SK-N-SH (cell line): ENCODE data around the gene TCP11L1. TPM values are rescaled to one million over a fixed set of nuclear protein-coding genes. Genes with fewer than 3 reads are reported as not detected.

Experiments used
- CTCF ChIA-PET: fragments of 300-600, 350-600 bp; formaldehyde crosslinking; extraction: SDS; loops from one replicate; lab custom pipeline; 2021; lab: Yijun Ruan, JAX
- POLR2A ChIA-PET: fragments of 350-600 bp; sonication (Branson Sonifier 250); formaldehyde crosslinking; extraction: SDS; loops from one replicate; lab custom pipeline; 2020; ENCODE audit warnings: antibody characterized with exemption, inconsistent platforms; lab: Yijun Ruan, JAX
- DNase-seq: peaks from one replicate; pipeline ENCODE4 v3.0.0; 2012
- H2AFZ ChIP-seq: fragments of 200-600 bp; sonication (generic); 2 replicates; pipeline ENCODE4 v1.8.1; 2016; ENCODE audit warnings: antibody characterized with exemption, mild to moderate bottlenecking, low read depth
- H3F3A ChIP-seq: fragments of 200-600 bp; sonication (generic); replicated peaks from 2 replicates; pipeline ENCODE3; 2016; ENCODE audit warnings: antibody characterized with exemption, mild to moderate bottlenecking; ENCODE audit not compliant: insufficient read depth
- H3K27ac ChIP-seq, 2 experiments: fragments of 200-500 bp in 1 of 2; fragments of 200-600 bp in 1 of 2; sonication (Bioruptor generic) in 1 of 2; sonication (generic), shearing (Covaris generic) in 1 of 2; 2 replicates each; pipeline versions ENCODE4 v1.5.1 to v1.6.1; 2014 to 2016; ENCODE audit warnings: low read depth in 2 of 2, inconsistent platforms in 1 of 2, low read length in 1 of 2, mild to moderate bottlenecking in 1 of 2, mixed read lengths in 1 of 2
- H3K27me3 ChIP-seq: fragments of 200-600 bp; sonication (generic), shearing (Covaris generic); 2 replicates; pipeline ENCODE4 v1.6.1; 2016; ENCODE audit warnings: mixed run types; ENCODE audit not compliant: insufficient read depth
- H3K36me3 ChIP-seq, 2 experiments: fragments of 200-500 bp in 1 of 2; fragments of 200-600 bp in 1 of 2; sonication (Bioruptor generic) in 1 of 2; sonication (generic) in 1 of 2; replicated peaks in 1 of 2; 2 replicates each; pipeline versions ENCODE3 to v1.5.1; 2014 to 2016; ENCODE audit warnings: low read length in 1 of 2, mild to moderate bottlenecking in 1 of 2; ENCODE audit not compliant: insufficient read depth in 2 of 2, control insufficient read depth in 1 of 2
- H3K4me1 ChIP-seq, 2 experiments: fragments of 200-500 bp in 1 of 2; fragments of 200-600 bp in 1 of 2; sonication (Bioruptor generic) in 1 of 2; sonication (generic), shearing (Covaris generic) in 1 of 2; 2 replicates each; pipeline versions ENCODE4 v1.5.1 to v1.6.1; 2014 to 2016; ENCODE audit warnings: low read depth in 1 of 2, low read length in 1 of 2, mixed run types in 1 of 2; ENCODE audit not compliant: insufficient read depth in 2 of 2, control insufficient read depth in 1 of 2
- H3K4me2 ChIP-seq: fragments of 200-600 bp; sonication (generic), shearing (Covaris generic); 2 replicates; pipeline ENCODE4 v1.6.1; 2017; ENCODE audit warnings: mixed run types
- H3K4me3 ChIP-seq, 2 experiments: fragments of 200-500 bp in 1 of 2; fragments of 200-600 bp in 1 of 2; sonication (Bioruptor generic) in 1 of 2; sonication (generic), shearing (Covaris generic) in 1 of 2; 2 replicates each; pipeline versions ENCODE4 v1.5.1 to v1.8.1; 2014 to 2016; ENCODE audit warnings: low read depth in 2 of 2, inconsistent platforms in 1 of 2, low read length in 1 of 2, mild to moderate bottlenecking in 1 of 2, mixed read lengths in 1 of 2, moderate library complexity in 1 of 2
- H3K79me2 ChIP-seq: fragments of 200-600 bp; sonication (generic); 2 replicates; pipeline ENCODE4 v1.8.1; 2017; ENCODE audit warnings: mild to moderate bottlenecking; ENCODE audit not compliant: insufficient read depth
- H3K9ac ChIP-seq: fragments of 200-600 bp; sonication (generic); 2 replicates; pipeline ENCODE4 v1.6.1; 2017; ENCODE audit warnings: mixed run types
- H3K9me2 ChIP-seq: fragments of 200-600 bp; sonication (generic); 2 replicates; pipeline ENCODE4 v1.6.1; 2017; ENCODE audit warnings: mixed run types
- H3K9me3 ChIP-seq: fragments of 200-600 bp; sonication (generic); 2 replicates; pipeline ENCODE4 v1.6.1; 2017; ENCODE audit warnings: mixed run types, mild to moderate bottlenecking, moderate library complexity
- H4K20me1 ChIP-seq: fragments of 200-600 bp; sonication (generic); 2 replicates; pipeline ENCODE4 v1.6.1; 2017; ENCODE audit warnings: mild to moderate bottlenecking, mixed run types; ENCODE audit not compliant: insufficient read depth
- CHD2 ChIP-seq: fragments of 150-350 bp; IDR thresholded peaks from 2 replicates; pipeline ENCODE4 v1.6.1; 2018; ENCODE audit warnings: low read length; ENCODE audit not compliant: partially characterized antibody
- CTCF ChIP-seq: fragments of 200-600 bp; sonication (generic); IDR thresholded peaks from 2 replicates; pipeline ENCODE4 v1.6.1; 2017; ENCODE audit warnings: antibody characterized with exemption, mild to moderate bottlenecking, moderate library complexity
- ELF1 ChIP-seq: IDR thresholded peaks from 2 replicates; pipeline ENCODE4 v1.4.0; 2012
- EZH2phosphoT487 ChIP-seq: fragments of 200-600 bp; sonication (generic); IDR thresholded peaks from 2 replicates; pipeline ENCODE4 v1.6.1; 2017; ENCODE audit warnings: low read depth, mixed run types, mild to moderate bottlenecking, antibody characterized with exemption, moderate library complexity, borderline replicate concordance
- FOXJ3 ChIP-seq: sonication (generic); formaldehyde crosslinking; IDR thresholded peaks from 2 replicates; pipeline ENCODE4 v1.5.1; 2020; ENCODE audit warnings: mild to moderate bottlenecking, missing genetic modification reagents
- GABPA ChIP-seq: IDR thresholded peaks from 2 replicates; pipeline ENCODE4 v1.4.0; 2012; ENCODE audit warnings: low read depth, mild to moderate bottlenecking
- JUND ChIP-seq: IDR thresholded peaks from 2 replicates; pipeline ENCODE4 v1.4.0; 2012
- MXI1 ChIP-seq: IDR thresholded peaks from 2 replicates; pipeline ENCODE4 v1.6.1; 2012; ENCODE audit warnings: mild to moderate bottlenecking, low read depth, low read length, improper control_type of control experiment
- PBX3 ChIP-seq: IDR thresholded peaks from 2 replicates; pipeline ENCODE4; 2012
- POLR2AphosphoS5 ChIP-seq: IDR thresholded peaks from 2 replicates; pipeline ENCODE4 v1.6.1; 2012; ENCODE audit warnings: low read depth, low read length
- RCOR1 ChIP-seq: fragments of 150-350 bp; IDR thresholded peaks from 2 replicates; pipeline ENCODE4 v1.6.1; 2017; ENCODE audit warnings: antibody characterized with exemption, low read length
- SIN3A ChIP-seq: IDR thresholded peaks from 2 replicates; pipeline ENCODE4 v1.6.1; 2012; ENCODE audit warnings: low read depth, mild to moderate bottlenecking, low read length, moderate library complexity, borderline replicate concordance
- SMC3 ChIP-seq: IDR thresholded peaks from 2 replicates; pipeline ENCODE4 v1.6.1; 2012; ENCODE audit warnings: low read depth, low read length, improper control_type of control experiment
- TEAD4 ChIP-seq: IDR thresholded peaks from 2 replicates; pipeline ENCODE4 v1.4.0; 2012; ENCODE audit warnings: mild to moderate bottlenecking, borderline replicate concordance; ENCODE audit not compliant: insufficient read depth
- WGBS: methylation state at CpG from one replicate; pipeline ENCODE4 v1.1.6; 2017; ENCODE audit warnings: low lambda C conversion rate; 5-methylcytosine and 5-hydroxymethylcytosine counted together
- polyA plus RNA-seq, 3 experiments: library from polyadenylated mRNA; depleted of rRNA; stranded (reverse); fragments of >200 nt; gene quantifications; 2 replicates each; pipeline ENCODE4 v1.2.3, GENCODE V29; 2012

Gene TCP11L1
- polyA plus RNA-seq, 1 of the 3 experiments (the other 2 are of a cell fraction): 12.7 TPM

GRCh38 chr11:33086017-33086416, 46.6 kb downstream of the TCP11L1 start:
- no peak for DNase-seq
- 82% methylated on average over 1 of the region's 1 CpG for WGBS
- Histone ChIP-seq H2AFZ (no peak overlapping the region), H3K27ac (no peak overlapping the region), H3F3A (no peaks in the 10 kb centered on the region), H3K79me2 (no peaks in the 10 kb centered on the region), H3K9me2 (no peaks in the 10 kb centered on the region), H3K36me3 (peaks cover 42 to 61% of the 10 kb centered on the region in 2 experiments), H3K4me1 (peaks cover 0 to 2% of the 10 kb centered on the region in 2 experiments; a peak in 1 of 4 replicates), H3K4me3 (no peak overlapping the region), H4K20me1 (no peaks in the 10 kb centered on the region), H3K9ac (no peak overlapping the region), H3K9me3 (no peaks in the 10 kb centered on the region), H3K27me3 (no peaks in the 10 kb centered on the region), H3K4me2 (no peak overlapping the region)
- ChIA-PET POLR2A (interaction anchor here (0.6 kb wide), 1 partner anchor 63 kb away, joined by 3 read pairs; no protein-coding TSS in a partner anchor), CTCF (interaction anchor here (1.1 kb wide), 2 partner anchors 8 to 20 kb away, joined by 3 to 6 read pairs; no protein-coding TSS in a partner anchor)
- no peak for TF ChIP-seq ELF1
- TF ChIP-seq JUND: no peak
- no peak for TF ChIP-seq SMC3
- TF ChIP-seq MXI1: no peak

GRCh38 chr11:33089776-33090175, 50.4 kb downstream of the TCP11L1 start:
- no peak for DNase-seq
- H3K9ac ChIP-seq: no peak overlapping the region
- H3K9me3 ChIP-seq: no peaks in the 10 kb centered on the region
- ChIA-PET POLR2A (no interaction called here), CTCF (no interaction called here)
- H3F3A ChIP-seq: peaks cover 3% of the 10 kb centered on the region
- H3K36me3 ChIP-seq: peaks cover 42 to 49% of the 10 kb centered on the region in 2 experiments
- H3K79me2 ChIP-seq: no peaks in the 10 kb centered on the region
- no peaks in the 10 kb centered on the region for H3K27me3 ChIP-seq
- H3K4me2 ChIP-seq: no peak overlapping the region
- no peak overlapping the region for H3K27ac ChIP-seq
- TF ChIP-seq SMC3 (no peak), TEAD4 (no peak), CHD2 (no peak), MXI1 (no peak)
- H3K9me2 ChIP-seq: no peaks in the 10 kb centered on the region
- H2AFZ ChIP-seq: no peak overlapping the region
- H4K20me1 ChIP-seq: no peaks in the 10 kb centered on the region
- peaks cover 0 to 2% of the 10 kb centered on the region in 2 experiments; a peak in 1 of 4 replicates for H3K4me1 ChIP-seq
- H3K4me3 ChIP-seq: no peak overlapping the region

GRCh38 chr11:33094157-33094556, 54.8 kb downstream of the TCP11L1 start:
- H3K4me2 ChIP-seq: no peak overlapping the region
- H4K20me1 ChIP-seq: no peaks in the 10 kb centered on the region
- H3K27ac ChIP-seq: no peak overlapping the region
- H3K36me3 ChIP-seq: peaks cover 55 to 58% of the 10 kb centered on the region in 2 experiments
- no peaks in the 10 kb centered on the region for H3K9me3 ChIP-seq
- no peak for TF ChIP-seq GABPA
- TF ChIP-seq MXI1: no peak
- TF ChIP-seq RCOR1: no peak
- TF ChIP-seq SIN3A: no peak
- TF ChIP-seq PBX3: no peak
- TF ChIP-seq CTCF: no peak
- no peak for TF ChIP-seq POLR2AphosphoS5
- no peak for TF ChIP-seq CHD2
- no peak for TF ChIP-seq FOXJ3 (CRISPR knock-in tag)
- no peak for TF ChIP-seq EZH2phosphoT487
- TF ChIP-seq, all 33 proteins: peak for 0
- H2AFZ ChIP-seq: no peak overlapping the region
- ChIA-PET CTCF (interaction anchor here (1.2 kb wide), 1 partner anchor 28 kb away, joined by 4 read pairs; no protein-coding TSS in a partner anchor), POLR2A (no interaction called here)
- H3K9me2 ChIP-seq: no peaks in the 10 kb centered on the region
- no peak overlapping the region for H3K4me3 ChIP-seq
- H3K79me2 ChIP-seq: no peaks in the 10 kb centered on the region
- DNase-seq: no peak
- H3F3A ChIP-seq: peaks cover 7% of the 10 kb centered on the region
- no peaks in the 10 kb centered on the region for H3K4me1 ChIP-seq
- H3K9ac ChIP-seq: no peak overlapping the region
- 8% methylated on average over 1 of the region's 1 CpG for WGBS
- H3K27me3 ChIP-seq: no peaks in the 10 kb centered on the region
